WTC11 (cell line): ENCODE data around the gene ANAPC10. TPM values are rescaled to one million over a fixed set of nuclear protein-coding genes. Genes with fewer than 3 reads are reported as not detected.

ENCODE experiments used
- ATAC-seq: fragments of 200-7000 bp; cut with Tn5 transposase; 2 replicates; pipeline ENCODE4 v1.10.0; 2021; ENCODE audit warnings: mild to moderate bottlenecking, moderate library complexity
- CTCF ChIA-PET: fragments of 300-600 bp; sonication (Branson Sonifier 250); formaldehyde crosslinking; loops from one replicate; lab custom pipeline; 2021; ENCODE audit warnings: antibody characterized with exemption; lab: Charles Lee
- POLR2A ChIA-PET: fragments of 350-600 bp; sonication (Branson Sonifier 250); formaldehyde crosslinking; loops from one replicate; lab custom pipeline; 2021; ENCODE audit warnings: antibody characterized with exemption; lab: Charles Lee
- DNase-seq: peaks from one replicate; pipeline ENCODE4 v3.0.0; 2021; ENCODE audit warnings: low spot score
- H3K27ac Mint-ChIP-seq: 2 replicates; pipeline ENCODE4 v1.8.0; 2021; ENCODE audit warnings: mixed read lengths
- H3K27me3 Mint-ChIP-seq: 2 replicates; pipeline ENCODE4 v1.8.0; 2021; ENCODE audit warnings: low read depth, mild to moderate bottlenecking, moderate library complexity, mixed read lengths
- H3K36me3 Mint-ChIP-seq: 2 replicates; pipeline ENCODE4 v1.8.0; 2021; ENCODE audit warnings: mixed read lengths
- H3K4me1 Mint-ChIP-seq: 2 replicates; pipeline ENCODE4 v1.8.0; 2022; ENCODE audit warnings: mixed read lengths
- H3K4me3 Mint-ChIP-seq: 2 replicates; pipeline ENCODE4 v1.8.0; 2021; ENCODE audit warnings: mild to moderate bottlenecking, moderate library complexity, mixed read lengths
- H3K9me3 Mint-ChIP-seq: 2 replicates; pipeline ENCODE4 v1.8.0; 2021; ENCODE audit warnings: mixed read lengths
- AR ChIP-seq: fragments of 250-450 bp; sonication (Bioruptor Pico); IDR thresholded peaks from 2 replicates; pipeline ENCODE4 v1.9.0; 2021; ENCODE audit warnings: mild to moderate bottlenecking
- CREM ChIP-seq: sonication (generic); formaldehyde crosslinking; IDR thresholded peaks from 2 replicates; pipeline ENCODE4 v1.8.1; 2022; ENCODE audit warnings: mild to moderate bottlenecking, missing genetic modification reagents, moderate library complexity
- FOXP1 ChIP-seq: sonication (generic); formaldehyde crosslinking; IDR thresholded peaks from 2 replicates; pipeline ENCODE4 v1.8.0; 2022; ENCODE audit warnings: missing genetic modification reagents, mild to moderate bottlenecking, moderate library complexity, borderline replicate concordance
- TEAD4 ChIP-seq: sonication (generic); formaldehyde crosslinking; IDR thresholded peaks from 2 replicates; pipeline ENCODE4 v1.8.0; 2022; ENCODE audit warnings: mild to moderate bottlenecking, missing genetic modification reagents
- ZNF263 ChIP-seq: sonication (generic); formaldehyde crosslinking; IDR thresholded peaks from 2 replicates; pipeline ENCODE4 v1.8.1; 2022; ENCODE audit warnings: low read depth, mild to moderate bottlenecking, moderate library complexity, missing genetic modification reagents
- ZNF423 ChIP-seq: fragments of 250-450 bp; sonication (Bioruptor Pico); IDR thresholded peaks from 2 replicates; pipeline ENCODE4 v2.1.2; 2022; ENCODE audit warnings: mild to moderate bottlenecking, moderate library complexity
- total RNA-seq: library from RNA; stranded (reverse); gene quantifications from 3 replicates; pipeline ENCODE4 v1.2.3, GENCODE V29; 2021
- TF ChIP-seq, protein P1 (sequence below): sonication (generic); formaldehyde crosslinking; IDR thresholded peaks from 2 replicates; pipeline ENCODE4 v1.8.0; 2023; ENCODE audit warnings: mild to moderate bottlenecking, missing genetic modification reagents
- TF ChIP-seq, protein P2 (sequence below): sonication (generic); formaldehyde crosslinking; conservative IDR thresholded peaks from 2 replicates; pipeline ENCODE4 v1.8.1; 2022; ENCODE audit warnings: mild to moderate bottlenecking, missing genetic modification reagents
- TF ChIP-seq, protein P3 (sequence below): sonication (generic); formaldehyde crosslinking; IDR thresholded peaks from 2 replicates; pipeline ENCODE4 v1.8.1; 2023; ENCODE audit warnings: mild to moderate bottlenecking, missing genetic modification reagents, borderline replicate concordance
- TF ChIP-seq, protein P4 (sequence below): sonication (generic); formaldehyde crosslinking; IDR thresholded peaks from 2 replicates; pipeline ENCODE4 v1.8.0; 2022; ENCODE audit warnings: mild to moderate bottlenecking, missing genetic modification reagents
- TF ChIP-seq, protein P5 (sequence below): sonication (generic); formaldehyde crosslinking; IDR thresholded peaks from 2 replicates; pipeline ENCODE4 v1.8.1; 2022; ENCODE audit warnings: low read depth, missing genetic modification reagents, borderline replicate concordance
- TF ChIP-seq, protein P6 (sequence below): sonication (generic); formaldehyde crosslinking; IDR thresholded peaks from 2 replicates; pipeline ENCODE4 v1.8.0; 2023; ENCODE audit warnings: missing genetic modification reagents

Gene ANAPC10
- total RNA-seq, 1 experiment from 2014 or later, result 18.2 TPM

GRCh38 chr4:145107126-145107525 lies 9.1 kb upstream of the ANAPC10 start:
- TF ChIP-seq ZNF263 (CRISPR knock-in tag), result no peak
- TF ChIP-seq, protein P1, sequence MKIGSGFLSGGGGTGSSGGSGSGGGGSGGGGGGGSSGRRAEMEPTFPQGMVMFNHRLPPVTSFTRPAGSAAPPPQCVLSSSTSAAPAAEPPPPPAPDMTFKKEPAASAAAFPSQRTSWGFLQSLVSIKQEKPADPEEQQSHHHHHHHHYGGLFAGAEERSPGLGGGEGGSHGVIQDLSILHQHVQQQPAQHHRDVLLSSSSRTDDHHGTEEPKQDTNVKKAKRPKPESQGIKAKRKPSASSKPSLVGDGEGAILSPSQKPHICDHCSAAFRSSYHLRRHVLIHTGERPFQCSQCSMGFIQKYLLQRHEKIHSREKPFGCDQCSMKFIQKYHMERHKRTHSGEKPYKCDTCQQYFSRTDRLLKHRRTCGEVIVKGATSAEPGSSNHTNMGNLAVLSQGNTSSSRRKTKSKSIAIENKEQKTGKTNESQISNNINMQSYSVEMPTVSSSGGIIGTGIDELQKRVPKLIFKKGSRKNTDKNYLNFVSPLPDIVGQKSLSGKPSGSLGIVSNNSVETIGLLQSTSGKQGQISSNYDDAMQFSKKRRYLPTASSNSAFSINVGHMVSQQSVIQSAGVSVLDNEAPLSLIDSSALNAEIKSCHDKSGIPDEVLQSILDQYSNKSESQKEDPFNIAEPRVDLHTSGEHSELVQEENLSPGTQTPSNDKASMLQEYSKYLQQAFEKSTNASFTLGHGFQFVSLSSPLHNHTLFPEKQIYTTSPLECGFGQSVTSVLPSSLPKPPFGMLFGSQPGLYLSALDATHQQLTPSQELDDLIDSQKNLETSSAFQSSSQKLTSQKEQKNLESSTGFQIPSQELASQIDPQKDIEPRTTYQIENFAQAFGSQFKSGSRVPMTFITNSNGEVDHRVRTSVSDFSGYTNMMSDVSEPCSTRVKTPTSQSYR (CRISPR knock-in tag), result no peak
- TF ChIP-seq, protein P2, sequence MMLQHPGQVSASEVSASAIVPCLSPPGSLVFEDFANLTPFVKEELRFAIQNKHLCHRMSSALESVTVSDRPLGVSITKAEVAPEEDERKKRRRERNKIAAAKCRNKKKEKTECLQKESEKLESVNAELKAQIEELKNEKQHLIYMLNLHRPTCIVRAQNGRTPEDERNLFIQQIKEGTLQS (CRISPR knock-in tag), result no peak
- POLR2A ChIA-PET, result no interaction called here
- H3K4me1 Mint-ChIP-seq, result no peaks in the 10 kb centered on the region
- H3K4me3 Mint-ChIP-seq, result no peak overlapping the region
- H3K27me3 Mint-ChIP-seq, result no peaks in the 10 kb centered on the region
- H3K9me3 Mint-ChIP-seq, result no peaks in the 10 kb centered on the region
- CTCF ChIA-PET, result no interaction called here
- H3K27ac Mint-ChIP-seq, result no peak overlapping the region
- ATAC-seq (no peak), DNase-seq (no peak)
- H3K36me3 Mint-ChIP-seq, result peaks cover 56% of the 10 kb centered on the region

DNA sequence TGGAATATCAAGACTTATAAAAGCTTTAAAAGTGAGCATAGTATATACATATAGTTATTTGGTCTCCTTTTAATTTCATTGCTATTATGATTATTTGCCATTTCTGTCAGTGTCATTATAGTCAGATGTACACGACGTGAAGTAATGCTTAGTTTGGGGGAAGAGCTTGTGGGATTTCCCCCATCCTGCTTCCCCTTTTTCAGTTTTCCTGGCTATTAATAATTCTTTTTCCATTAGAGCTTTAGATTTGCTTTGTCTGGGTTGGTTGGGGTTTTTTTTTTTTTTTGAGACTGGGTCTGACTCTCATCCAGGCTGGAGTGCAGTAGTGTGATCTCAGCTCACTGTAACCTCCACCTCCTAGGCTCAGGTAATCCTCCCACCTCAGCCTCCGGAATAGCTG lies 5.5 kb upstream of the ANAPC10 start:
- no peaks in the 10 kb centered on the region for H3K27me3 Mint-ChIP-seq
- H3K36me3 Mint-ChIP-seq, result peaks cover 28% of the 10 kb centered on the region
- no peak for ATAC-seq
- H3K4me1 Mint-ChIP-seq, result peaks cover 8% of the 10 kb centered on the region
- H3K27ac Mint-ChIP-seq, result no peak overlapping the region
- no peak overlapping the region for H3K4me3 Mint-ChIP-seq
- CTCF ChIA-PET, result no interaction called here
- TF ChIP-seq, protein P3, sequence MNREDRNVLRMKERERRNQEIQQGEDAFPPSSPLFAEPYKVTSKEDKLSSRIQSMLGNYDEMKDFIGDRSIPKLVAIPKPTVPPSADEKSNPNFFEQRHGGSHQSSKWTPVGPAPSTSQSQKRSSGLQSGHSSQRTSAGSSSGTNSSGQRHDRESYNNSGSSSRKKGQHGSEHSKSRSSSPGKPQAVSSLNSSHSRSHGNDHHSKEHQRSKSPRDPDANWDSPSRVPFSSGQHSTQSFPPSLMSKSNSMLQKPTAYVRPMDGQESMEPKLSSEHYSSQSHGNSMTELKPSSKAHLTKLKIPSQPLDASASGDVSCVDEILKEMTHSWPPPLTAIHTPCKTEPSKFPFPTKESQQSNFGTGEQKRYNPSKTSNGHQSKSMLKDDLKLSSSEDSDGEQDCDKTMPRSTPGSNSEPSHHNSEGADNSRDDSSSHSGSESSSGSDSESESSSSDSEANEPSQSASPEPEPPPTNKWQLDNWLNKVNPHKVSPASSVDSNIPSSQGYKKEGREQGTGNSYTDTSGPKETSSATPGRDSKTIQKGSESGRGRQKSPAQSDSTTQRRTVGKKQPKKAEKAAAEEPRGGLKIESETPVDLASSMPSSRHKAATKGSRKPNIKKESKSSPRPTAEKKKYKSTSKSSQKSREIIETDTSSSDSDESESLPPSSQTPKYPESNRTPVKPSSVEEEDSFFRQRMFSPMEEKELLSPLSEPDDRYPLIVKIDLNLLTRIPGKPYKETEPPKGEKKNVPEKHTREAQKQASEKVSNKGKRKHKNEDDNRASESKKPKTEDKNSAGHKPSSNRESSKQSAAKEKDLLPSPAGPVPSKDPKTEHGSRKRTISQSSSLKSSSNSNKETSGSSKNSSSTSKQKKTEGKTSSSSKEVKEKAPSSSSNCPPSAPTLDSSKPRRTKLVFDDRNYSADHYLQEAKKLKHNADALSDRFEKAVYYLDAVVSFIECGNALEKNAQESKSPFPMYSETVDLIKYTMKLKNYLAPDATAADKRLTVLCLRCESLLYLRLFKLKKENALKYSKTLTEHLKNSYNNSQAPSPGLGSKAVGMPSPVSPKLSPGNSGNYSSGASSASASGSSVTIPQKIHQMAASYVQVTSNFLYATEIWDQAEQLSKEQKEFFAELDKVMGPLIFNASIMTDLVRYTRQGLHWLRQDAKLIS (CRISPR knock-in tag), result no peak
- TF ChIP-seq TEAD4 (CRISPR knock-in tag), result no peak
- TF ChIP-seq, protein P4, sequence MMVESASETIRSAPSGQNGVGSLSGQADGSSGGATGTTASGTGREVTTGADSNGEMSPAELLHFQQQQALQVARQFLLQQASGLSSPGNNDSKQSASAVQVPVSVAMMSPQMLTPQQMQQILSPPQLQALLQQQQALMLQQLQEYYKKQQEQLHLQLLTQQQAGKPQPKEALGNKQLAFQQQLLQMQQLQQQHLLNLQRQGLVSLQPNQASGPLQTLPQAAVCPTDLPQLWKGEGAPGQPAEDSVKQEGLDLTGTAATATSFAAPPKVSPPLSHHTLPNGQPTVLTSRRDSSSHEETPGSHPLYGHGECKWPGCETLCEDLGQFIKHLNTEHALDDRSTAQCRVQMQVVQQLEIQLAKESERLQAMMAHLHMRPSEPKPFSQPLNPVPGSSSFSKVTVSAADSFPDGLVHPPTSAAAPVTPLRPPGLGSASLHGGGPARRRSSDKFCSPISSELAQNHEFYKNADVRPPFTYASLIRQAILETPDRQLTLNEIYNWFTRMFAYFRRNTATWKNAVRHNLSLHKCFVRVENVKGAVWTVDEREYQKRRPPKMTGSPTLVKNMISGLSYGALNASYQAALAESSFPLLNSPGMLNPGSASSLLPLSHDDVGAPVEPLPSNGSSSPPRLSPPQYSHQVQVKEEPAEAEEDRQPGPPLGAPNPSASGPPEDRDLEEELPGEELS, result no peak
- TF ChIP-seq AR (CRISPR knock-in tag), result no peak
- TF ChIP-seq FOXP1 (CRISPR knock-in tag), result no peak
- TF ChIP-seq, protein P5, sequence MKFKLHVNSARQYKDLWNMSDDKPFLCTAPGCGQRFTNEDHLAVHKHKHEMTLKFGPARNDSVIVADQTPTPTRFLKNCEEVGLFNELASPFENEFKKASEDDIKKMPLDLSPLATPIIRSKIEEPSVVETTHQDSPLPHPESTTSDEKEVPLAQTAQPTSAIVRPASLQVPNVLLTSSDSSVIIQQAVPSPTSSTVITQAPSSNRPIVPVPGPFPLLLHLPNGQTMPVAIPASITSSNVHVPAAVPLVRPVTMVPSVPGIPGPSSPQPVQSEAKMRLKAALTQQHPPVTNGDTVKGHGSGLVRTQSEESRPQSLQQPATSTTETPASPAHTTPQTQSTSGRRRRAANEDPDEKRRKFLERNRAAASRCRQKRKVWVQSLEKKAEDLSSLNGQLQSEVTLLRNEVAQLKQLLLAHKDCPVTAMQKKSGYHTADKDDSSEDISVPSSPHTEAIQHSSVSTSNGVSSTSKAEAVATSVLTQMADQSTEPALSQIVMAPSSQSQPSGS (CRISPR knock-in tag), result no peak
- TF ChIP-seq, protein P6, sequence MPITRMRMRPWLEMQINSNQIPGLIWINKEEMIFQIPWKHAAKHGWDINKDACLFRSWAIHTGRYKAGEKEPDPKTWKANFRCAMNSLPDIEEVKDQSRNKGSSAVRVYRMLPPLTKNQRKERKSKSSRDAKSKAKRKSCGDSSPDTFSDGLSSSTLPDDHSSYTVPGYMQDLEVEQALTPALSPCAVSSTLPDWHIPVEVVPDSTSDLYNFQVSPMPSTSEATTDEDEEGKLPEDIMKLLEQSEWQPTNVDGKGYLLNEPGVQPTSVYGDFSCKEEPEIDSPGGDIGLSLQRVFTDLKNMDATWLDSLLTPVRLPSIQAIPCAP (CRISPR knock-in tag), result no peak
- no peak for TF ChIP-seq CREM (CRISPR knock-in tag)
- no peak for TF ChIP-seq ZNF423 (CRISPR knock-in tag)
- H3K9me3 Mint-ChIP-seq, result no peaks in the 10 kb centered on the region
- no peak for DNase-seq
- POLR2A ChIA-PET, result no interaction called here
